Measurements from ENCODE around the gene ELMO1. TPM values are rescaled to one million over a fixed set of nuclear protein-coding genes. Genes with fewer than 3 reads are reported as not detected.

ELMO1 gene
- polyA plus RNA-seq, 1 donor (not counting 4 experiments of a cell fraction or from before 2014, with no cell fraction given): not detected

- Histone ChIP-seq H4K20me1 (ENCODE audit: control insufficient read depth, extremely low read depth, insufficient read depth, low read length) (no peaks in the 10 kb centered on the region), H3K79me2 (ENCODE audit: control insufficient read depth, insufficient read depth, low read length) (no peaks in the 10 kb centered on the region), H3K4me3 (ENCODE audit: control insufficient read depth in 2 of 3, extremely low read depth in 1 of 3, insufficient read depth in 2 of 3, low read depth in 1 of 3, low read length in 3 of 3) (no peak overlapping the region), H3K27me3 (ENCODE audit: control insufficient read depth, extremely low read depth, insufficient read depth, low read length) (no peaks in the 10 kb centered on the region), H3K9ac (ENCODE audit: control insufficient read depth, extremely low read depth, insufficient read depth, low read length) (no peak overlapping the region), H3K27ac (ENCODE audit: control insufficient read depth, insufficient read depth, low read length) (no peak overlapping the region), H3K4me1 (ENCODE audit: control insufficient read depth, extremely low read depth, insufficient read depth, low read length) (no peaks in the 10 kb centered on the region), H3K9me3 (ENCODE audit: control insufficient read depth, low read depth, low read length) (no peaks in the 10 kb centered on the region), H3K4me2 (ENCODE audit: control insufficient read depth, extremely low read depth, insufficient read depth, low read depth, low read length) (no peak overlapping the region), H3K36me3 (ENCODE audit: control insufficient read depth in 2 of 2, extremely low read depth in 1 of 2, insufficient read depth in 2 of 2, low read length in 2 of 2) (no peaks in the 10 kb centered on the region), H3K9me1 (ENCODE audit: control insufficient read depth, extremely low read depth, insufficient read depth, low read length) (no peaks in the 10 kb centered on the region), H2AFZ (ENCODE audit: control insufficient read depth, low read length) (no peak overlapping the region)
- FAIRE-seq (no peak), DNase-seq (ENCODE audit: low read depth, low spot score) (no peak)
- TF ChIP-seq, protein P1, sequence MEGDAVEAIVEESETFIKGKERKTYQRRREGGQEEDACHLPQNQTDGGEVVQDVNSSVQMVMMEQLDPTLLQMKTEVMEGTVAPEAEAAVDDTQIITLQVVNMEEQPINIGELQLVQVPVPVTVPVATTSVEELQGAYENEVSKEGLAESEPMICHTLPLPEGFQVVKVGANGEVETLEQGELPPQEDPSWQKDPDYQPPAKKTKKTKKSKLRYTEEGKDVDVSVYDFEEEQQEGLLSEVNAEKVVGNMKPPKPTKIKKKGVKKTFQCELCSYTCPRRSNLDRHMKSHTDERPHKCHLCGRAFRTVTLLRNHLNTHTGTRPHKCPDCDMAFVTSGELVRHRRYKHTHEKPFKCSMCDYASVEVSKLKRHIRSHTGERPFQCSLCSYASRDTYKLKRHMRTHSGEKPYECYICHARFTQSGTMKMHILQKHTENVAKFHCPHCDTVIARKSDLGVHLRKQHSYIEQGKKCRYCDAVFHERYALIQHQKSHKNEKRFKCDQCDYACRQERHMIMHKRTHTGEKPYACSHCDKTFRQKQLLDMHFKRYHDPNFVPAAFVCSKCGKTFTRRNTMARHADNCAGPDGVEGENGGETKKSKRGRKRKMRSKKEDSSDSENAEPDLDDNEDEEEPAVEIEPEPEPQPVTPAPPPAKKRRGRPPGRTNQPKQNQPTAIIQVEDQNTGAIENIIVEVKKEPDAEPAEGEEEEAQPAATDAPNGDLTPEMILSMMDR (optimal IDR thresholded peaks at IDR 0.05 in 1 of 3, IDR thresholded peaks at IDR 0.05 in 1 of 3, conservative IDR thresholded peaks at IDR 0.05 in 1 of 3; ENCODE audit: extremely low read depth in 1 of 3, insufficient read depth in 2 of 3, low read length in 3 of 3): no peak
- TF ChIP-seq EZH2 (IDR thresholded peaks at IDR 0.05; ENCODE audit: low read length): no peak
- dilution Hi-C loops (cut with MboI; ENCODE audit: extremely low pct_ligation_motif_present, low sequenced_read_pairs): no loop called here
These were observed 538.3 kb downstream of the ELMO1 start for GRCh38 chr7:36910401-36910800.

GRCh38 chr7:36906956-36907635 lies 541.6 kb downstream of the ELMO1 start:
- Histone ChIP-seq H3K27ac (ENCODE audit: control insufficient read depth, insufficient read depth, low read length) (no peak overlapping the region), H4K20me1 (ENCODE audit: control insufficient read depth, extremely low read depth, insufficient read depth, low read length) (no peaks in the 10 kb centered on the region), H3K27me3 (ENCODE audit: control insufficient read depth, extremely low read depth, insufficient read depth, low read length) (no peaks in the 10 kb centered on the region), H3K36me3 (ENCODE audit: control insufficient read depth in 2 of 2, extremely low read depth in 1 of 2, insufficient read depth in 2 of 2, low read length in 2 of 2) (no peaks in the 10 kb centered on the region), H2AFZ (ENCODE audit: control insufficient read depth, low read length) (no peak overlapping the region), H3K4me2 (ENCODE audit: control insufficient read depth, extremely low read depth, insufficient read depth, low read depth, low read length) (no peak overlapping the region), H3K4me3 (ENCODE audit: control insufficient read depth in 2 of 3, extremely low read depth in 1 of 3, insufficient read depth in 2 of 3, low read depth in 1 of 3, low read length in 3 of 3) (no peak overlapping the region), H3K79me2 (ENCODE audit: control insufficient read depth, insufficient read depth, low read length) (no peaks in the 10 kb centered on the region), H3K4me1 (ENCODE audit: control insufficient read depth, extremely low read depth, insufficient read depth, low read length) (no peaks in the 10 kb centered on the region), H3K9me3 (ENCODE audit: control insufficient read depth, low read depth, low read length) (no peaks in the 10 kb centered on the region), H3K9ac (ENCODE audit: control insufficient read depth, extremely low read depth, insufficient read depth, low read length) (no peak overlapping the region), H3K9me1 (ENCODE audit: control insufficient read depth, extremely low read depth, insufficient read depth, low read length) (no peaks in the 10 kb centered on the region)
- dilution Hi-C loops (cut with MboI; ENCODE audit: extremely low pct_ligation_motif_present, low sequenced_read_pairs): no loop called here
- no peak for TF ChIP-seq EZH2 (IDR thresholded peaks at IDR 0.05; ENCODE audit: low read length)
- TF ChIP-seq, protein P1 (optimal IDR thresholded peaks at IDR 0.05 in 1 of 3, IDR thresholded peaks at IDR 0.05 in 1 of 3, conservative IDR thresholded peaks at IDR 0.05 in 1 of 3; ENCODE audit: extremely low read depth in 1 of 3, insufficient read depth in 2 of 3, low read length in 3 of 3): no peak
- no peak for DNase-seq (ENCODE audit: low read depth, low spot score)
- no peak for FAIRE-seq

Measured in keratinocyte (primary cell).